ENCODE measurements around the gene OR1J1. TPM values are rescaled to one million over a fixed set of nuclear protein-coding genes. Genes with fewer than 3 reads are reported as not detected.

The OR1J1 gene
- total RNA-seq, 1 donor from 2014 or later = not detected

DNA sequence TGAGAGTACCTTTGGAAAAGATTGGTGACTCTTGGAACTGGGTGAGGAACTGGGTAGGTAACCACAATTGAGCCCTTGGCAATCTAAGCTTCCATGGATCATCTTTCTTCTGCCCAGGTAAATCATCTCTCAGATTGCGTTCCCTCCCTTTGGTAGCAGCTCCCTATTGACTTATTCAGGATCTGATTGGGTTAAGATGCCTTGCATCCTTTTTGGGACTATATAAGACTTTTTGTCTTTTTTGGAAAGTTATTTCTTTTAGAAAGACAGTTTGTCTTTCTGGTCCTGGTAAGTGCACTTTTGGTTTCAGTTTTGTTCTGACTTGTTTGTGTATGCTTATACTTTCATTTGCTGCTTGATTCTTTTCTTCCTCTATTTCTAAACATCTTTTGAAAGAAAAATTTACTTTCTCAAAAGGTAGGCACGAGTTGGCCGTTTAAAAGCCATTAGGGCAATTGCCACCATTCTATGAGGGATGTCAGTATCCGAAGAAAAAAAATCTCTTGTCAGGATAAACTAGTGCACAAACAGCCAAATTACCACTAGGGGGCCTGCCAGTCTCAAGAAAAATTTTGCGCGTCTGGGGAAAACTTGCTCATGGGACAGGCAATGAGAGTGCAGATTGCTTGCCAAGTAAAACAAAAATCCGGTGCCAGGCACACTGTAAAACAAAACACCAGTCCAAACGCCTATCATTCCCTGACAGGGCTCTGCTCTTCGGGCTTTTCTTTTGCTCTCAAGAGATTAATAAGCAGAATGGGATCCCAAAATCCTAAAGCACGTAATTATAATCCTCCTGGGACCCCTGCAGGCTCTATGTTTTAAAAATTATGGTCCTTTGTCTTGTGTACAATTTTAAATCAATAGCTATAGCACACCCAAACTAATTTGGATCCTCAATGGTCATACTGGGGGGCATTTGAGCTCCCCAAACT is 12.8 kb downstream of the OR1J1 start:
- Mint-ChIP-seq H3K36me3 (ENCODE audit: low read depth, unreplicated experiment) (no peaks in the 10 kb centered on the region), H3K27me3 (ENCODE audit: unreplicated experiment) (peaks cover 1% of the 10 kb centered on the region), H3K9me3 (ENCODE audit: unreplicated experiment) (no peaks in the 10 kb centered on the region), H3K4me1 (ENCODE audit: unreplicated experiment) (no peaks in the 10 kb centered on the region), H3K27ac (ENCODE audit: unreplicated experiment) (no peak overlapping the region), H3K4me3 (ENCODE audit: unreplicated experiment) (no peak overlapping the region)
- TF ChIP-seq, protein P1, sequence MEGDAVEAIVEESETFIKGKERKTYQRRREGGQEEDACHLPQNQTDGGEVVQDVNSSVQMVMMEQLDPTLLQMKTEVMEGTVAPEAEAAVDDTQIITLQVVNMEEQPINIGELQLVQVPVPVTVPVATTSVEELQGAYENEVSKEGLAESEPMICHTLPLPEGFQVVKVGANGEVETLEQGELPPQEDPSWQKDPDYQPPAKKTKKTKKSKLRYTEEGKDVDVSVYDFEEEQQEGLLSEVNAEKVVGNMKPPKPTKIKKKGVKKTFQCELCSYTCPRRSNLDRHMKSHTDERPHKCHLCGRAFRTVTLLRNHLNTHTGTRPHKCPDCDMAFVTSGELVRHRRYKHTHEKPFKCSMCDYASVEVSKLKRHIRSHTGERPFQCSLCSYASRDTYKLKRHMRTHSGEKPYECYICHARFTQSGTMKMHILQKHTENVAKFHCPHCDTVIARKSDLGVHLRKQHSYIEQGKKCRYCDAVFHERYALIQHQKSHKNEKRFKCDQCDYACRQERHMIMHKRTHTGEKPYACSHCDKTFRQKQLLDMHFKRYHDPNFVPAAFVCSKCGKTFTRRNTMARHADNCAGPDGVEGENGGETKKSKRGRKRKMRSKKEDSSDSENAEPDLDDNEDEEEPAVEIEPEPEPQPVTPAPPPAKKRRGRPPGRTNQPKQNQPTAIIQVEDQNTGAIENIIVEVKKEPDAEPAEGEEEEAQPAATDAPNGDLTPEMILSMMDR (IDR thresholded peaks at IDR 0.05; ENCODE audit: unreplicated experiment) = peak; percentile 83
- peak; percentile 67 for DNase-seq (ENCODE audit: low spot score)

DNA sequence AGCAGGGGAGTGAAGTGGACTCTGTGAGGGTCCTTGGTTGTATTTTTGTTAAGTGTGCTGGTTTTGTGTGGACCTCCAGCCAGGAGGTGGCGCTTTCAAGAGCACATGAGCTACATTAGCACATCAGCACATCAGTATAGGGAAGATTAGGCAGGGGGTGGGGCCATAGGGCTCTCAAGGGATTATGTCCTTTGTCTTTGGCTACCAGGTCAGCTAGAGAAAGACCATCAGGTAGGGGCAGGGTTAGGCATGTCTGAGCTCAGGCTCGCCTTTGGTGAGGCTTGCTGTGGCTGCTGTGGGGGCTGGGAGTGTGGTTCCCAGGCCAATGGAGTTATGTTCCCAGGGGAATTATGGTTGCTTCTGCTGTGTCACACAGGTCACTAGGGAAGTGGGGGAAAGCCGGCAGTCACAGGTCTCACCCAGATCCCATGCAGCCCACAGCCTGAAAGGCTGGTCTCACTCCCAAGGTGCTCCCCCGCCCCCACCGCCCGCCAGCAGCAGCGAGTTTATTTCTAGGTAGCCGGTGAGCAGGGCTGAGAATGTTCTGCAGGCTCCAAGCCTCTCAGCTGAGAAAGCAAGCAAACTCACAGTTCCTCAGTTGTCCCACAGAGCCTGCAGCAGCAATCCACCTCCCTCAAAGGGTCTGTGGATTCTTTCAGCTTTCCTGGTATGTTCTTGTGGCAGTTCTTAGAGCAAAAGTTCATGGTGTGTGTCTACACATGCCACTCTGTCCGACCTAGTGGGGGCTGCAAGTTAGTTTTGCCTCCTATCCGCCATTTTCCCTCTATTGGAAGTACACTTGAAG is 13.7 kb downstream of the OR1J1 start:
- no peak overlapping the region for H3K27ac Mint-ChIP-seq (ENCODE audit: unreplicated experiment)
- no peaks in the 10 kb centered on the region for H3K9me3 Mint-ChIP-seq (ENCODE audit: unreplicated experiment)
- H3K36me3 Mint-ChIP-seq (ENCODE audit: low read depth, unreplicated experiment) = no peaks in the 10 kb centered on the region
- H3K4me1 Mint-ChIP-seq (ENCODE audit: unreplicated experiment) = no peaks in the 10 kb centered on the region
- no peak overlapping the region for H3K4me3 Mint-ChIP-seq (ENCODE audit: unreplicated experiment)
- DNase-seq (ENCODE audit: low spot score) = no peak
- H3K27me3 Mint-ChIP-seq (ENCODE audit: unreplicated experiment) = no peaks in the 10 kb centered on the region
- TF ChIP-seq, protein P1 (IDR thresholded peaks at IDR 0.05; ENCODE audit: unreplicated experiment) = no peak

DNA sequence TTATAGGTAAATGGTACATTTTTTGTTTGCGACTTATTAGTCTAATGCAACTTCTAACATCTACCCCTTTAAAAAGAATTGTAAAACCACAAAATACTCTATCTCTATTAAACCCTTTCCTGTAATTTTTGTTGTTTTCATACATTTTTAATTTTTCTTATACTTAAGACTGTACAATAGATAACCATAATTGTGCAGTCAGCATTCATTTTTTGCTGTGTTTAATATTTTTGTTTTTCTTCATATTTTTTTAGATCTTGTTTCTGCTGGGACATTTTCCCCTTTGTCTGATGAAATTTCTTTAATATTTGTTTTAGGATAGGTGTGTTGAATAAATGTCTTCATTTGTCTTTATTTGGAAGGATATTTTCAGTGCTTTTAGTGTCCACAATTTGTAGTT is 19.9 kb downstream of the OR1J1 start:
- no peak overlapping the region for H3K27ac Mint-ChIP-seq (ENCODE audit: unreplicated experiment)
- DNase-seq (ENCODE audit: low spot score) = no peak
- no peak overlapping the region for H3K4me3 Mint-ChIP-seq (ENCODE audit: unreplicated experiment)
- H3K27me3 Mint-ChIP-seq (ENCODE audit: unreplicated experiment) = no peaks in the 10 kb centered on the region
- no peaks in the 10 kb centered on the region for H3K9me3 Mint-ChIP-seq (ENCODE audit: unreplicated experiment)
- H3K4me1 Mint-ChIP-seq (ENCODE audit: unreplicated experiment) = no peaks in the 10 kb centered on the region
- TF ChIP-seq, protein P1 (IDR thresholded peaks at IDR 0.05; ENCODE audit: unreplicated experiment) = no peak
- no peaks in the 10 kb centered on the region for H3K36me3 Mint-ChIP-seq (ENCODE audit: low read depth, unreplicated experiment)

DNA sequence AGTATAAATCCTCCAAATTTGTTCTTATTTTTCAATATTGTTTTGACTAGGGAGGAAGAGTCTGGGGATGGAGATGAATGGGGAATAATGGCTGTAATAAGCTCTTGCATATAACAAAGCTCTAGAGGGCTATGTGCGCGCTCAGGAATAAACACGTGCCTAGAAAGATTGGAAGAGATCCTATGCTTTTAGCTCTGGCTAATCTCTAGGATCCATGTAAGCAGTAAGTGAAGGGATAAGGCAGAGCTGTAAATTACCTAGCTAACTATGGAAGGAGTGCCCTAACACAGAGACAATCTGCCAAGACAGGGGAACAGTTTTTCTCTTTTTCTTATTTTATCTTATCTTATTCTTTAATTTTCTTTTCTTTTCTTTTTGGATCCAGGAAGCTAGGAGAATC is 21.6 kb downstream of the OR1J1 start:
- DNase-seq (ENCODE audit: low spot score) = no peak
- H3K4me3 Mint-ChIP-seq (ENCODE audit: unreplicated experiment) = no peak overlapping the region
- no peak overlapping the region for H3K27ac Mint-ChIP-seq (ENCODE audit: unreplicated experiment)
- TF ChIP-seq, protein P1 (IDR thresholded peaks at IDR 0.05; ENCODE audit: unreplicated experiment) = no peak
- H3K4me1 Mint-ChIP-seq (ENCODE audit: unreplicated experiment) = no peaks in the 10 kb centered on the region
- H3K36me3 Mint-ChIP-seq (ENCODE audit: low read depth, unreplicated experiment) = no peaks in the 10 kb centered on the region
- no peaks in the 10 kb centered on the region for H3K9me3 Mint-ChIP-seq (ENCODE audit: unreplicated experiment)
- no peaks in the 10 kb centered on the region for H3K27me3 Mint-ChIP-seq (ENCODE audit: unreplicated experiment)

All from endothelial cell (in vitro differentiated cells).